K562 (cell line): Measurements from ENCODE around the gene UBE2V1. TPM values are rescaled to one million over a fixed set of nuclear protein-coding genes. Genes with fewer than 3 reads are reported as not detected.

ENCODE experiments used
- ATAC-seq: fragments of 200-7000 bp; cut with Tn5 transposase; 3 replicates; pipeline ENCODE4 v1.9.1; 2020; ENCODE audit warnings: moderate library complexity
- BruUV-seq: library from RNA; stranded (reverse); fragments of 400-500 nt; replicated peaks from 2 replicates; lab custom pipeline; 2021; lab: Mats Ljungman, UMichigan
- CTCF ChIA-PET: fragments of 300-600 bp; formaldehyde crosslinking; extraction: SDS; loops from one replicate; lab custom pipeline; 2021; ENCODE audit warnings: low intra/inter-chr PET ratio; lab: Yijun Ruan, JAX
- POLR2A ChIA-PET: fragments of 300-600, 350-650 bp; sonication (Branson Sonifier 250); formaldehyde crosslinking; extraction: SDS; loops from one replicate; lab custom pipeline; 2021; ENCODE audit warnings: antibody characterized with exemption, inconsistent platforms; lab: Yijun Ruan, JAX
- DNase-seq, 4 experiments: peaks; one replicate each; pipeline versions ENCODE4 v3.0.0 to v3.0.0-alpha.2; 2011 to 2018; ENCODE audit warnings: low spot score in 3 of 4, mixed read lengths in 3 of 4; ENCODE audit errors: extremely low read depth in 1 of 4
- FAIRE-seq: peaks from 2 replicates; lab custom pipeline; 2011; peaks lifted over from hg19 to GRCh38; lab: Jason Lieb, UNC
- H2AFZ ChIP-seq: 2 replicates; pipeline ENCODE4 v1.6.0; 2011; ENCODE audit warnings: low read depth, low read length, control low read depth, inconsistent platforms
- H3K27ac ChIP-seq: fragments of 200-600 bp; 3 replicates; pipeline ENCODE4 v1.8.0; 2011; ENCODE audit warnings: low read depth, mild to moderate bottlenecking, control low read depth, inconsistent platforms, low read length, moderate library complexity, mixed read lengths; ENCODE audit errors: extremely low read depth
- H3K27me3 ChIP-seq, 2 experiments: fragments of 300-600 bp in 1 of 2; 2 replicates in 1 of 2; 3 replicates in 1 of 2; pipeline versions ENCODE4 v1.6.0 to v1.8.0; 2011; ENCODE audit warnings: inconsistent platforms in 2 of 2, low read length in 2 of 2, mild to moderate bottlenecking in 1 of 2, mixed read lengths in 1 of 2, moderate library complexity in 1 of 2; ENCODE audit not compliant: control insufficient read depth in 2 of 2, insufficient read depth in 2 of 2
- H3K36me3 ChIP-seq: fragments of 300-600 bp; 3 replicates; pipeline ENCODE4 v1.8.0; 2011; ENCODE audit warnings: mild to moderate bottlenecking, low read length, inconsistent platforms; ENCODE audit not compliant: control insufficient read depth, insufficient read depth
- H3K4me1 ChIP-seq, 2 experiments: fragments of 200-600 bp in 1 of 2; replicated peaks in 1 of 2; 2 replicates in 1 of 2; 3 replicates in 1 of 2; pipeline versions ENCODE4 v1.5.1 to v1.8.0; 2011; ENCODE audit warnings: inconsistent platforms in 2 of 2, low read length in 2 of 2, mild to moderate bottlenecking in 1 of 2, mixed read lengths in 1 of 2, moderate library complexity in 1 of 2; ENCODE audit not compliant: control insufficient read depth in 2 of 2, insufficient read depth in 2 of 2
- H3K4me2 ChIP-seq: 2 replicates; pipeline ENCODE4 v1.6.1; 2011; ENCODE audit warnings: low read length, control low read depth, inconsistent platforms, mixed read lengths; ENCODE audit not compliant: insufficient read depth
- H3K4me3 ChIP-seq: fragments of 200-600 bp; sonication (generic), shearing (Covaris generic); 2 replicates; pipeline ENCODE4 v1.5.1; 2016; ENCODE audit warnings: control low read depth, inconsistent platforms
- H3K79me2 ChIP-seq: fragments of 200-600 bp; 3 replicates; pipeline ENCODE4 v1.8.0; 2011; ENCODE audit warnings: low read length, inconsistent platforms; ENCODE audit not compliant: control insufficient read depth, insufficient read depth
- H3K9ac ChIP-seq, 2 experiments: 2 replicates each; pipeline versions ENCODE4 v1.6.0 to v1.6.1; 2011; ENCODE audit warnings: low read depth in 2 of 2, low read length in 2 of 2, control low read depth in 1 of 2, inconsistent platforms in 1 of 2, mild to moderate bottlenecking in 1 of 2, mixed read lengths in 1 of 2; ENCODE audit not compliant: insufficient read depth in 1 of 2
- H3K9me1 ChIP-seq: one replicate; pipeline ENCODE4 v1.6.0; 2011; ENCODE audit warnings: inconsistent platforms, mild to moderate bottlenecking, low read length, moderate library complexity; ENCODE audit not compliant: control insufficient read depth, insufficient read depth
- H3K9me3 ChIP-seq: replicated peaks from 2 replicates; pipeline ENCODE4 v1.5.1; 2011; ENCODE audit warnings: low read depth, low read length, inconsistent platforms; ENCODE audit not compliant: control insufficient read depth, insufficient read depth
- H4K20me1 ChIP-seq: replicated peaks from 2 replicates; pipeline ENCODE4 v1.6.1; 2011; ENCODE audit warnings: low read length, inconsistent platforms, mixed read lengths; ENCODE audit not compliant: control insufficient read depth, insufficient read depth
- ESRRB ChIP-seq: fragments of 250-450 bp; sonication (Bioruptor Pico); IDR thresholded peaks from 2 replicates; pipeline ENCODE4 v1.5.0; 2020; ENCODE audit warnings: mild to moderate bottlenecking, moderate library complexity, borderline replicate concordance
- HMGN3 ChIP-seq: IDR thresholded peaks from 2 replicates; pipeline ENCODE4 v1.6.1; 2011; ENCODE audit warnings: borderline replicate concordance, low read depth, mild to moderate bottlenecking, mixed read lengths, low read length; ENCODE audit not compliant: insufficient read length; ENCODE audit errors: extremely low read depth
- MED1 ChIP-seq: sonication (generic); formaldehyde crosslinking; IDR thresholded peaks from 2 replicates; pipeline ENCODE4 v1.8.1; 2023; ENCODE audit warnings: missing genetic modification reagents, borderline replicate concordance
- PBX2 ChIP-seq, 2 experiments: IDR thresholded peaks in 1 of 2; conservative IDR thresholded peaks in 1 of 2; 2 replicates each; pipeline ENCODE4 v1.6.1; 2016; ENCODE audit warnings: low read depth in 2 of 2, mild to moderate bottlenecking in 1 of 2, missing compliant biosample characterization in 1 of 2, missing genetic modification characterization in 1 of 2, moderate library complexity in 1 of 2
- SAP30 ChIP-seq: fragments of 200-600 bp; sonication (generic); IDR thresholded peaks from 2 replicates; pipeline ENCODE4 v1.6.1; 2012; ENCODE audit warnings: borderline replicate concordance, low read depth, mild to moderate bottlenecking, moderate library complexity, low read length, control low read depth, inconsistent platforms; ENCODE audit not compliant: insufficient read depth, poor library complexity, severe bottlenecking
- SFPQ ChIP-seq: fragments of 200-400 bp; formaldehyde crosslinking; IDR thresholded peaks from 2 replicates; pipeline ENCODE4 v1.6.1; 2017; ENCODE audit warnings: mild to moderate bottlenecking, low read depth, low read length, moderate library complexity
- SIN3B ChIP-seq: fragments of 450-650 bp; IDR thresholded peaks from 2 replicates; pipeline ENCODE4 v1.6.1; 2017; ENCODE audit warnings: low read depth, mild to moderate bottlenecking, moderate library complexity
- SMAD2 ChIP-seq: fragments of 150-350 bp; IDR thresholded peaks from 2 replicates; pipeline ENCODE4 v1.6.1; 2014; ENCODE audit warnings: low read depth, mild to moderate bottlenecking, low read length
- TEAD1 ChIP-seq, 2 experiments: fragments of 450-650 bp in 1 of 2; sonication (generic) in 1 of 2; formaldehyde crosslinking; IDR thresholded peaks; 2 replicates each; pipeline versions ENCODE4 v1.4.0 to v1.8.0; 2020 to 2022; ENCODE audit warnings: mild to moderate bottlenecking in 2 of 2, missing genetic modification reagents in 1 of 2
- XRCC3 ChIP-seq: fragments of 450-650 bp; IDR thresholded peaks from 2 replicates; pipeline ENCODE4 v1.6.1; 2017; ENCODE audit warnings: mild to moderate bottlenecking, moderate library complexity
- ZNF592 ChIP-seq: fragments of 450-650 bp; IDR thresholded peaks from 2 replicates; pipeline ENCODE4 v1.6.1; 2017; ENCODE audit warnings: antibody characterized with exemption, mild to moderate bottlenecking
- ZNF668 ChIP-seq: fragments of 250-450 bp; sonication (Bioruptor Pico); IDR thresholded peaks from 2 replicates; pipeline ENCODE4 v1.8.0; 2022; ENCODE audit warnings: mild to moderate bottlenecking, inconsistent platforms
- ZNF77 ChIP-seq: fragments of 250-450 bp; sonication (Bioruptor Pico); IDR thresholded peaks from 2 replicates; pipeline ENCODE4 v1.5.0; 2020
- WGBS: fragments of 100-300 bp; shearing (Covaris generic); methylation state at CpG from one replicate; pipeline ENCODE4 v1.1.6; 2016; ENCODE audit warnings: low coverage, mixed read lengths; ENCODE audit not compliant: insufficient coverage; ENCODE audit errors: missing lambda C conversion rate; 5-methylcytosine and 5-hydroxymethylcytosine counted together
- in situ Hi-C: fragments of 300-500 bp; cut with MboI; formaldehyde crosslinking; loops from 4 replicates; pipeline ENCODE4 v1.15.0; 2018; ENCODE audit warnings: inconsistent platforms, mixed read lengths
- intact Hi-C: fragments of 100-400 bp; cut with micrococcal nuclease; formaldehyde crosslinking; loops from 2 replicates; pipeline ENCODE4 v1.14.2; 2022
- polyA plus RNA-seq, 8 experiments: library from polyadenylated mRNA; depleted of rRNA in 4 of 8; stranded (reverse) in 5 of 8; unstranded in 3 of 8; fragments of >200 nt; fragmentation: Nextera tagmentation in 2 of 8; fragmentation: Illumina TruSeq in 1 of 8; extraction: Ambion mirVana in 2 of 8; extraction: Trizol in 1 of 8; gene quantifications; 2 replicates each; pipeline versions ENCODE4 v1.2.1 to v1.2.3, GENCODE V29; 2011 to 2014; ENCODE audit warnings: inconsistent platforms in 1 of 8, missing spikeins in 1 of 8
- total RNA-seq, 7 experiments: library from RNA; depleted of rRNA in 6 of 7; stranded (reverse); fragments of >200 nt in 6 of 7; fragmentation: Illumina TruSeq in 2 of 7; extraction: Trizol in 2 of 7; gene quantifications; 2 replicates each; pipeline versions ENCODE4 v1.2.1 to v1.2.3, GENCODE V29; 2011 to 2021; ENCODE audit warnings: low replicate concordance in 1 of 7

UBE2V1 gene
- total and polyA plus RNA-seq, 9 of the 15 experiments (the other 6 are each of a cell fraction or from before 2014, with no cell fraction given), result 93.0 to 357 (median 119) TPM

- no TSS peak for BruUV-seq
- no peak for FAIRE-seq
- POLR2A ChIA-PET, result interaction anchor here (0.7 kb wide), 1 partner anchor 28 kb away, joined by 3 read pairs; no protein-coding TSS in a partner anchor
Measured at GRCh38 chr20:50128520-50128905, 15.6 kb upstream of the UBE2V1 start.

More at GRCh38 chr20:50128520-50128905, 15.6 kb upstream of the UBE2V1 start:
- in situ Hi-C loops (no loop called here), intact Hi-C loops (no loop called here)
- H3K4me1 ChIP-seq, result peaks cover 0 to 28% of the 10 kb centered on the region in 2 experiments; a peak in 3 of 5 replicates
- no peak overlapping the region for H3K4me2 ChIP-seq
- no peak for ATAC-seq
- H3K9ac ChIP-seq, result 0 out of 4 replicates have a peak overlapping the region, but pooled peaks of 1 of the 2 experiments have one; percentile 43
- peaks cover 4% of the 10 kb centered on the region for H3K9me1 ChIP-seq
- no peaks in the 10 kb centered on the region for H4K20me1 ChIP-seq
- H3K4me3 ChIP-seq, result no peak overlapping the region
- peaks cover 90% of the 10 kb centered on the region for H3K36me3 ChIP-seq
- CTCF ChIA-PET, result no interaction called here
- H2AFZ ChIP-seq, result no peak overlapping the region
- H3K27me3 ChIP-seq, result no peaks in the 10 kb centered on the region
- 95% methylated on average over 5 of the region's 8 CpGs for WGBS
- H3K79me2 ChIP-seq, result no peaks in the 10 kb centered on the region
- H3K27ac ChIP-seq, result no peak overlapping the region
- DNase-seq, result no peak
- TF ChIP-seq HMGN3 (no peak), XRCC3 (no peak), ESRRB (CRISPR knock-in tag) (no peak), TEAD1 (CRISPR knock-in tag; IDR thresholded peaks at IDR 0.05) (no peak), SFPQ (no peak), MED1 (CRISPR knock-in tag) (no peak), SMAD2 (no peak), SAP30 (no peak), ZNF668 (CRISPR knock-in tag) (no peak), PBX2 (CRISPR knock-in tag; IDR thresholded peaks at IDR 0.05; ENCODE audit: low read depth) (no peak), PBX2 (tag; conservative IDR thresholded peaks at IDR 0.05; ENCODE audit: low read depth) (no peak), SIN3B (no peak), ZNF77 (CRISPR knock-in tag) (no peak), ZNF592 (no peak)
- TF ChIP-seq, all 486 proteins: peak for 0
- H3K9me3 ChIP-seq, result no peaks in the 10 kb centered on the region
